ENCODE results near the gene MTHFSD.

- TF ChIP-seq, protein P1, sequence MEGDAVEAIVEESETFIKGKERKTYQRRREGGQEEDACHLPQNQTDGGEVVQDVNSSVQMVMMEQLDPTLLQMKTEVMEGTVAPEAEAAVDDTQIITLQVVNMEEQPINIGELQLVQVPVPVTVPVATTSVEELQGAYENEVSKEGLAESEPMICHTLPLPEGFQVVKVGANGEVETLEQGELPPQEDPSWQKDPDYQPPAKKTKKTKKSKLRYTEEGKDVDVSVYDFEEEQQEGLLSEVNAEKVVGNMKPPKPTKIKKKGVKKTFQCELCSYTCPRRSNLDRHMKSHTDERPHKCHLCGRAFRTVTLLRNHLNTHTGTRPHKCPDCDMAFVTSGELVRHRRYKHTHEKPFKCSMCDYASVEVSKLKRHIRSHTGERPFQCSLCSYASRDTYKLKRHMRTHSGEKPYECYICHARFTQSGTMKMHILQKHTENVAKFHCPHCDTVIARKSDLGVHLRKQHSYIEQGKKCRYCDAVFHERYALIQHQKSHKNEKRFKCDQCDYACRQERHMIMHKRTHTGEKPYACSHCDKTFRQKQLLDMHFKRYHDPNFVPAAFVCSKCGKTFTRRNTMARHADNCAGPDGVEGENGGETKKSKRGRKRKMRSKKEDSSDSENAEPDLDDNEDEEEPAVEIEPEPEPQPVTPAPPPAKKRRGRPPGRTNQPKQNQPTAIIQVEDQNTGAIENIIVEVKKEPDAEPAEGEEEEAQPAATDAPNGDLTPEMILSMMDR (IDR thresholded peaks at IDR 0.05; ENCODE audit: poor library complexity), result no peak
- TF ChIP-seq EZH2 (IDR thresholded peaks at IDR 0.05; ENCODE audit: borderline replicate concordance), result peak; percentile 92
Observed at GRCh38 chr16:86496262-86496928, 58.6 kb downstream of the MTHFSD start.
